Measurements from ENCODE around the gene WDFY4.

DNA sequence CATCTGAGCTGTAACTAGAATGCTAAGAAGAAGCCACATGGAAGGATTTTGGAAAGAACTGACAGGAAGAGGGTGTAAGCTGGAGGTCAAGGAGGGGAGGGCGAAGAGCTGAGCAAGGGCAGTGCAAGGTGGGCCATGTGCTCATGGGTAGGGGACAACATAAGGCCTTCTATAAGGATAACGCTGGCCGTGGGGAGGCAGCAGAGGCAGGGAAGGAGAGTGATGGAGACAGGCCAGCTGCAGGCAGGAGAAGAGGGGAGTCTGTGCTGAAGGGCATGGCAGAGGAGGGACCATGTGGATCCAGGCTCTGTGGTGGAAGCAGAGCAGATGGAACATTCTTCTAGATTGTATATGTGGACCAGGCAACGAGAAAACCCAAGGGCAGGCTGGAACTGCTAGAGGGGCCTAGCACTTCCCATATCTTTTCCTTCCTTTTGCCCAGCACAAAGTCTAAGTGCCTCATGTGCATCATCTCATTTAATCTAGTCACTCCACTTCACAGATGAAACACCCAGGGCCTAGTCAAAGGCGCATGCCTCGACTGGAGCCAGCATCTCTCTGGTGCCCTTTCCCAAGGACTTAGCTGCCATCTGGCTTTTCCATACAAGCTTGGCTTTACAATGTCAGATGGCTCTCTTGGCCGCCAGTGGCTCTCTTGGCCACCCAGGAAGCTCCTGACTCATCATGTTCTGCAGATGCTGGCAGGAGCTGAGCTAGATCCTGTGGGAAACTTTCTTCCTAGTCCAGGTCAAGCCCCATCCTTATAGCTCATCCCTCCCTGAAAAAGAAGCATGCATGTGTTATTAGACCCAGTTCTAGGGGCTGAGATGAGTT lies 248.4 kb downstream of the WDFY4 start:
- TF ChIP-seq, protein P1, sequence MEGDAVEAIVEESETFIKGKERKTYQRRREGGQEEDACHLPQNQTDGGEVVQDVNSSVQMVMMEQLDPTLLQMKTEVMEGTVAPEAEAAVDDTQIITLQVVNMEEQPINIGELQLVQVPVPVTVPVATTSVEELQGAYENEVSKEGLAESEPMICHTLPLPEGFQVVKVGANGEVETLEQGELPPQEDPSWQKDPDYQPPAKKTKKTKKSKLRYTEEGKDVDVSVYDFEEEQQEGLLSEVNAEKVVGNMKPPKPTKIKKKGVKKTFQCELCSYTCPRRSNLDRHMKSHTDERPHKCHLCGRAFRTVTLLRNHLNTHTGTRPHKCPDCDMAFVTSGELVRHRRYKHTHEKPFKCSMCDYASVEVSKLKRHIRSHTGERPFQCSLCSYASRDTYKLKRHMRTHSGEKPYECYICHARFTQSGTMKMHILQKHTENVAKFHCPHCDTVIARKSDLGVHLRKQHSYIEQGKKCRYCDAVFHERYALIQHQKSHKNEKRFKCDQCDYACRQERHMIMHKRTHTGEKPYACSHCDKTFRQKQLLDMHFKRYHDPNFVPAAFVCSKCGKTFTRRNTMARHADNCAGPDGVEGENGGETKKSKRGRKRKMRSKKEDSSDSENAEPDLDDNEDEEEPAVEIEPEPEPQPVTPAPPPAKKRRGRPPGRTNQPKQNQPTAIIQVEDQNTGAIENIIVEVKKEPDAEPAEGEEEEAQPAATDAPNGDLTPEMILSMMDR (IDR thresholded peaks at IDR 0.05): no peak
- TF ChIP-seq EZH2 (IDR thresholded peaks at IDR 0.05): no peak
